ENCODE data around the gene ITGA11.
"Not testable (repeated sequence)": the region's sequence is repeated elsewhere in the genome, so short reads cannot be mapped to it uniquely, and the experiment has no call there.

The ITGA11 gene

GRCh38 chr15:68423359-68424296, 8.3 kb downstream of the ITGA11 start:
- no peak for DNase-seq (ENCODE audit: low spot score)
- ChIA-PET CTCF (no interaction called here), POLR2A (ENCODE audit: low non-redundant PET) (no interaction called here)
- no peak for TF ChIP-seq CTCF (conservative IDR thresholded peaks at IDR 0.05; ENCODE audit: low read depth)
- no peak overlapping the region for H3K27ac ChIP-seq

GRCh38 chr15:68422403-68423145, 9.4 kb downstream of the ITGA11 start:
- POLR2A ChIA-PET (ENCODE audit: low non-redundant PET); CTCF ChIA-PET: not testable (repeated sequence)

GRCh38 chr15:68421798-68422402, 10.1 kb downstream of the ITGA11 start:
- CTCF ChIA-PET: no interaction called here
- DNase-seq (ENCODE audit: low spot score): no peak
- no peak overlapping the region for H3K27ac ChIP-seq
- no peak for TF ChIP-seq CTCF (conservative IDR thresholded peaks at IDR 0.05; ENCODE audit: low read depth)
- POLR2A ChIA-PET (ENCODE audit: low non-redundant PET): no interaction called here

More at GRCh38 chr15:68422403-68423145, 9.4 kb downstream of the ITGA11 start:
- not testable (repeated sequence) for H3K27ac ChIP-seq; DNase-seq (ENCODE audit: low spot score)

- DNase-seq (ENCODE audit: low spot score): no peak
- CTCF ChIA-PET: no interaction called here
- POLR2A ChIA-PET (ENCODE audit: low non-redundant PET): no interaction called here
- H3K27ac ChIP-seq: no peak overlapping the region
- TF ChIP-seq CTCF (conservative IDR thresholded peaks at IDR 0.05; ENCODE audit: low read depth): no peak
These were observed 10.8 kb downstream of the ITGA11 start for GRCh38 chr15:68421115-68421551.

GRCh38 chr15:68420186-68420684, 11.7 kb downstream of the ITGA11 start:
- ChIA-PET CTCF (no interaction called here), POLR2A (ENCODE audit: low non-redundant PET) (no interaction called here)
- no peak for TF ChIP-seq CTCF (conservative IDR thresholded peaks at IDR 0.05; ENCODE audit: low read depth)
- DNase-seq (ENCODE audit: low spot score): no peak
- no peak overlapping the region for H3K27ac ChIP-seq

- ChIA-PET POLR2A (ENCODE audit: low non-redundant PET) (no interaction called here), CTCF (no interaction called here)
- no peak overlapping the region for H3K27ac ChIP-seq
- DNase-seq (ENCODE audit: low spot score): no peak
- no peak for TF ChIP-seq CTCF (conservative IDR thresholded peaks at IDR 0.05; ENCODE audit: low read depth)
These were observed 12.4 kb downstream of the ITGA11 start for GRCh38 chr15:68419301-68420175.

All from RWPE1 (cell line).